ENCODE measurements around the gene VCY. TPM values are rescaled to one million over a fixed set of nuclear protein-coding genes. Genes with fewer than 3 reads are reported as not detected.
"Not testable (repeated sequence)": the region's sequence is repeated elsewhere in the genome, so short reads cannot be mapped to it uniquely, and the experiment has no call there.

Gene VCY
- not detected in 2 replicates for total RNA-seq (ENCODE audit: low replicate concordance)

DNA sequence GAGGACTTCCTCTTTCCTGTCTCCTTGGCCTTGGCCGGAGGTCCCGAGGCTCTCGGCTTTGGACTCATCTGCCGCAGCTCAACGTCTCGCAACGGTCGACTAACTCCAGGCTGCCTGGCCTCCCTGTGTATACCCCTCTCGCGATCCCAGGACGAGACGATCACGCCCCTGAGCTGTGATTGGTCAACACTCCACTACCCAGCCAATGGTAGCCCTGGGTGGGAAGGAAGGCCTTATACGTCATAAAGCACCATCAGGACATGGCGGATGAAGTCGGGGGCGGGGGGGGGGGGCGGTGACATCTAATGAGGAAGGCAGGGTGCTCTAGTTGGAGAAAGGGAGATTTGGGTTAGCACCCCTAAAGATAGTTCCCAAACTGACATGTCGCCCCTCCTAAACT is at the start of gene VCY:
VCY (minus strand) TSS at position 101 of the 400 bp plus-strand sequence; CDS start at position 68, 33 bp downstream.
- H3K9ac ChIP-seq; H2AFZ ChIP-seq (replicated peaks); H3K4me3 ChIP-seq; H4K20me1 ChIP-seq (ENCODE audit: low read depth); H3K27ac Mint-ChIP-seq; H3K27ac ChIP-seq; H3K4me1 Mint-ChIP-seq; H3F3A ChIP-seq (ENCODE audit: low read depth); H3K27me3 ChIP-seq; H3K9me3 Mint-ChIP-seq; H3K36me3 Mint-ChIP-seq; H3K27me3 Mint-ChIP-seq (ENCODE audit: insufficient read depth, low read depth); H3K36me3 ChIP-seq; H3K9me3 ChIP-seq (ENCODE audit: low read depth); H3K4me3 Mint-ChIP-seq; H3K79me2 ChIP-seq (ENCODE audit: low read depth); H3K4me2 ChIP-seq; H3K4me1 ChIP-seq; DNase-seq (ENCODE audit: low spot score): not testable (repeated sequence)

- H3K4me2 ChIP-seq; H4K20me1 ChIP-seq (ENCODE audit: low read depth); H3K4me1 ChIP-seq; H3K27me3 Mint-ChIP-seq (ENCODE audit: insufficient read depth, low read depth); H3K4me3 Mint-ChIP-seq; H3K4me1 Mint-ChIP-seq; DNase-seq (ENCODE audit: low spot score); H3K4me3 ChIP-seq; H3K79me2 ChIP-seq (ENCODE audit: low read depth); H3K9me3 ChIP-seq (ENCODE audit: low read depth); H3K9me3 Mint-ChIP-seq; H3K36me3 ChIP-seq; H3K9ac ChIP-seq; H3K27ac Mint-ChIP-seq; H3K36me3 Mint-ChIP-seq; H2AFZ ChIP-seq (replicated peaks); H3K27me3 ChIP-seq; H3F3A ChIP-seq (ENCODE audit: low read depth); H3K27ac ChIP-seq: not testable (repeated sequence)
Observed at GRCh38 chrY:14030395-14030794, 44.1 kb upstream of the VCY start.

- not testable (repeated sequence) for H4K20me1 ChIP-seq (ENCODE audit: low read depth); H3K9ac ChIP-seq; H3K4me3 Mint-ChIP-seq; H3K27ac ChIP-seq; H3K36me3 ChIP-seq; H3K4me1 Mint-ChIP-seq; DNase-seq (ENCODE audit: low spot score); H3K27me3 Mint-ChIP-seq (ENCODE audit: insufficient read depth, low read depth); H3K4me2 ChIP-seq; H3K27ac Mint-ChIP-seq; H3K4me1 ChIP-seq; H2AFZ ChIP-seq (replicated peaks); H3K27me3 ChIP-seq; H3K9me3 Mint-ChIP-seq; H3K4me3 ChIP-seq; H3K9me3 ChIP-seq (ENCODE audit: low read depth); H3K79me2 ChIP-seq (ENCODE audit: low read depth); H3K36me3 Mint-ChIP-seq; H3F3A ChIP-seq (ENCODE audit: low read depth)
Observed at GRCh38 chrY:14011916-14012315, 25.6 kb upstream of the VCY start.

- not testable (repeated sequence) for H3K27ac ChIP-seq; H4K20me1 ChIP-seq (ENCODE audit: low read depth); H3K36me3 Mint-ChIP-seq; H3K4me3 Mint-ChIP-seq; H3K4me2 ChIP-seq; H3F3A ChIP-seq (ENCODE audit: low read depth); H3K9me3 ChIP-seq (ENCODE audit: low read depth); H2AFZ ChIP-seq (replicated peaks); H3K9ac ChIP-seq; H3K4me3 ChIP-seq; H3K4me1 Mint-ChIP-seq; H3K36me3 ChIP-seq; H3K27ac Mint-ChIP-seq; H3K4me1 ChIP-seq; DNase-seq (ENCODE audit: low spot score); H3K27me3 Mint-ChIP-seq (ENCODE audit: insufficient read depth, low read depth); H3K79me2 ChIP-seq (ENCODE audit: low read depth); H3K9me3 Mint-ChIP-seq; H3K27me3 ChIP-seq
Observed at GRCh38 chrY:13942406-13942805, 43.9 kb downstream of the VCY start.

Other genes with a start within 250 kb of the VCY start
- not detected in 2 replicates for gene VCY1B, start 69.8 kb upstream of the VCY start, total RNA-seq (ENCODE audit: low replicate concordance)